NCI-H2227 (cell line): ENCODE results near the gene ESRRG.
"Not testable (repeated sequence)": the region's sequence is repeated elsewhere in the genome, so short reads cannot be mapped to it uniquely, and the experiment has no call there.

Experiments
- DNase-seq: peaks from one replicate; lab custom pipeline; 2025; ENCODE audit not compliant: unreplicated experiment; lab: John Stamatoyannopoulos, UW

ESRRG gene

DNA sequence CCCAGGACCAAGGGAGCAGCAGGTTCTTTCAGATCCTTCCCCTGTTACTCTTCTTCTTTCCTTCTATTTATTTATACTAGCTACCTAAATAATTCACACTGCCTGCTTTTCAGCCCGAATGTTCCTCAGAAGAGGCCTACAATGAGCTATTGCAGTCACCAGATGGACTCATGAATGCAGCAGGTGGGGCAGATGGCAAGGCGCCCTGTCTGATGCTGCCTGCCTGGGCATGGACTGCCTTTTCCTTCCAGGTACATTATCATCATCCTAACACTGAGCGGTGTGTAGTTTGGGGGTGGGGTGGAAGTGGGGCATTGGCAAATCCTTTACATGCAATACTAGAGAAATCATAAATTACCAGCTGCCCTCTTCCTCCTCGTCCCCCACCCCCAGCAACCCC is 17.6 kb downstream of the ESRRG start:
- no peak for DNase-seq

DNA sequence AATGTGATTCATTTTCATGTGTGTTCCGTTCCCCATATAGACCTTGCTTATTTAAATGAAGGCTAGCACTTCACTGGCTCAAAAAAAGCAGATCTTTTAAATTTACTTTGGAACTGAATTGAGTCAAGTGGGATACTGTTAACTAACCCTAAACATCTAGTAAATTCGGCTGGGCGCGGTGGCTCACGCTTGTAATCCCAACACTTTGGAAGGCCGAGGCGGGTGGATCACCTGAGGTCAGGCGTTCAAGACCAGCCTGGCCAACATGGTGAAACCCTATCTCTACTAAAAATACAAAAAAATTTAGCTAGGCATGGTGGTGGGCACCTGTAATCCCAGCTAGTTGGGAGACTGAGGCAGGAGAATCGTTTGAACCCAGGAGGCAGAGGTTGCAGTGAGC is 19.2 kb downstream of the ESRRG start:
- DNase-seq, result not testable (repeated sequence)

DNA sequence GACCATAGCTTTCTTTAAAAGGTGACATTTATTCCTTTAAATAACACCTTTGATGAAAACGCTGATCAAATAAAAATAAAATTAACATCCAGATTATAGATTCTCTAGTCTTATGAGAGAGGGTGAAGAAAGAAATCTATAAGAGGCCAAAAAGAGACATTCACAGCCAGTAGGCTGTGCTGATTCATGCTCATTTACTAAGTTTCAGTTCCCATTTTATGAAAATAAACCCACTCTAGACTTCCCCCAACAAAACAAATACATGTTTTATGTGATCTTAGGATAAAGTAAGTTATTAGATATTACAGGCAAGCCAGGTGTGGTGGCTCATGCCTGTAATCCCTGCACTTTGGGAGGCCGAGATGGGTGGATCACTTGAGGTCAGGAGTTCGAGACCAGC is 21.1 kb downstream of the ESRRG start:
- no peak for DNase-seq

GRCh38 chr1:216700779-216701178 is 22.4 kb downstream of the ESRRG start:
- no peak for DNase-seq

- DNase-seq, result no peak
Observed at GRCh38 chr1:216691710-216692109, 31.5 kb downstream of the ESRRG start.

DNA sequence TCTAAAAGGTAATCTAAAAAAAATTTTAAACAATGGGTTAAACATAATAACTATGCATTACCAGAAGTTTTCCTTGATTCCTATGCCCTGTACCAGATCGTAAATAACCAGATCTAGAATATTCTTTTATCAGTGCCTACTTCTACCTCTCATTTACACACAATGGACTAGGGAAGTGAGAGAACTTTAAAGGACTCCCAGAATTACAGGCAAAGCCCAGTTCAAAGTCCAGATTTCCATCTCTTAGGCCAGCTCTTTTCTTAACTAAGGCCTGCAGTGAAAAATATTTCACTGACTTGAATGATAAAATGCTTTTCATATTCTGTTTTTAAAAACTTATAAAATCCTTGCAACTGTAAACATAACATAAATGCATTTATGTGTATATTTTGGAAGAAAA is 32.6 kb downstream of the ESRRG start:
- DNase-seq, result no peak

GRCh38 chr1:216688127-216688657 is 35.0 kb downstream of the ESRRG start:
- DNase-seq, result peak; percentile 12

DNA sequence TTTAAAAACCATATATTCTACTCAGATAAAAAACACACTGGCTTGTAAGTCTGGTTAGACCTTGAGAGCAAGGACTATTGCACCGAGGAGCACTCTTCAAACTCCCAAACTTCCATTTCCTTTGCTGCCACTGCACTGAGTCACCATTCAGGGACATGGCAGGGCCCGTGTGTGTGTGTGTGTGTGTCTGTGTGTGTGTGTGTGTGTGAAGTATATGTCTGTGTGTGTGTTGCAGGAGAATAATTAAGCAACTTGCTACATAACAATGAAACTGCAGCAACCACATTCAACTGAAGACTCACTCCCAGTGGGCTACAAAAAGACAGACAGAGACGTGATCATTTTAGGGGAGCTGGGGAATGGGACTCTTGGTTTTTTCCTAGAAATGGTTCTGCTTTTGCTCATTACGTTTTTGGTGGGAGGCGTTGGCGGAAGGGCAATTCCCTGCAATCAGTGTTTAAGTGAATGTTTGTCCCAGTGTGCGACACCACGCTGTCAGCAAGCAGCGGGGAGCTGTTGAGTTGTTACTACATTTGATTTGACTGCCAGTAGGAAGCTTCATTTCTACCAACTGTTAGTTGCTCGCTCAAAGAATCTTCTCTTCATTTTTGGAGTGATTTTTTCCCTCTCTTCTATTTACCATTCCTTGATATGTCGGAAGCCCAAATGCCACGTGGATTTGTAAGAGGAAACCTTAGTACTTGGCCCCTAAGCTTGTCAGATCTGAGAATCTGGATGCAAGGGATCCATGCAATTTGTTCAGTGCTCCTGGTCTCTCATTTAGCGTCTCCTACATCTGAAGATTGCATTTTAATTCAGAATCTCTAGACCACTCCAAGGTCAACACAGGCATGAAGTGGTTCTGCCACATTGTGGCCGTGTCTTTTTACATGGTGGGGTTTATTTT is 36.1 kb downstream of the ESRRG start:
- DNase-seq, result peak; percentile 31

GRCh38 chr1:216682752-216683151 is 40.5 kb downstream of the ESRRG start:
- peak; percentile 95 for DNase-seq

DNA sequence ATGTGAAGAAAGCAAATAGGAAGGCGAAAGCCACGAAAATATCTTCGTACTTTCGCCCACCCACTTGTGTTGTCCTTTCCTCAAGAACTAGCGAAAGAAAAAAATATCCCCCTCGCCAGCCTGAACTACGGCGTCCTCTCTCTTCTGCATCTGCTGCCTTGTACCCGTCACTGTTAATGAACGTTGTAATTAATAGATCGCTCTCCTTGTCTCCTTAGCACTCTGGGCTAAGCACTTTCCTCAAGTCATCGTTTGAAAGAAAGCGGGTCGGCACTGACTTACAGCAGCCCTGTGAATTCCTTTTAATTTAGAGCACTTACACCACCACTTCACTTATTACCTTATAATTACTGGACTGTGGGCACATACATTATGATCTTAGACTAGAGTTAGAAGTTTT is 44.1 kb downstream of the ESRRG start:
- no peak for DNase-seq

GRCh38 chr1:216670118-216670883 is 52.9 kb downstream of the ESRRG start:
- no peak for DNase-seq

GRCh38 chr1:216666441-216666840 is 56.8 kb downstream of the ESRRG start:
- DNase-seq, result no peak

- no peak for DNase-seq
Observed at GRCh38 chr1:216665856-216666255, 57.4 kb downstream of the ESRRG start.

GRCh38 chr1:216665406-216665805 is 57.8 kb downstream of the ESRRG start:
- DNase-seq, result no peak

GRCh38 chr1:216662681-216663080 is 60.5 kb downstream of the ESRRG start:
- no peak for DNase-seq

DNA sequence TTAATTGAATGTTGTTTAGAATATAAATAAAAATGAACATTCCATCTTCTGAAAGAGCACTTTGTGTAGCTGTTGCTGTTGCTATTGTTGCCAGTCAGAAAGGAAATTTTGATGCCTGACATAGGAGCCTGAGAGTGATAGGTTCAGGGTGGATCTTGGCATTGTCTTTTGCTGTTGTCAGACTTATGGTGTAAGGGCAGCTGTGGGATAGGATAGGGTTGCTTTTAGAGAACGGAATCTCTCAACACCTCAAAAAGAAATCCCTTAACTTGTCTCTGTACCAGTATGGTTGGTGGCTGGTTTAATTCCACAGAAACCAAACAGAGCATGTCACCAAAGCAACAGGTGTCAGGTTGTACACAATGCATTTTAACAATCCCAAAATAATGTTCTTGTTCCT is 62.7 kb downstream of the ESRRG start:
- no peak for DNase-seq

DNA sequence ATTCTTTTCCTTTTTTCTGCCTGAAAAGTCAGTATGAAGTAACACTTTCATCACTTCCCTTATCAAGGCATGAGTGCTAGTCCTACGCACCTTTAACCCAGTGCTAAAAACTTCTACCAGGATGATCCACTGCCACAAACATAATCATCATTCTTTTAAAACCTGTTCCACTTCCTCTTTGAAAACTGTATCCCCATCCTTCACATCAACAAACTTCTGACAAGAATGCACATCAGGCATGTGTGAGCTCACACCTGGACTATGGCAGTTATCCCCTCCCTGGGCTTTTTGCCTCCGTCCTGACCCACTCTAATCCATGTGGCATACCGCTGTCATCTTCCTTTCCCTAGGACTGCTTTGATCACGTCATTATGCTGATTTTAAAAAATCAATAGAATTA is 70.2 kb downstream of the ESRRG start:
- DNase-seq, result no peak

DNA sequence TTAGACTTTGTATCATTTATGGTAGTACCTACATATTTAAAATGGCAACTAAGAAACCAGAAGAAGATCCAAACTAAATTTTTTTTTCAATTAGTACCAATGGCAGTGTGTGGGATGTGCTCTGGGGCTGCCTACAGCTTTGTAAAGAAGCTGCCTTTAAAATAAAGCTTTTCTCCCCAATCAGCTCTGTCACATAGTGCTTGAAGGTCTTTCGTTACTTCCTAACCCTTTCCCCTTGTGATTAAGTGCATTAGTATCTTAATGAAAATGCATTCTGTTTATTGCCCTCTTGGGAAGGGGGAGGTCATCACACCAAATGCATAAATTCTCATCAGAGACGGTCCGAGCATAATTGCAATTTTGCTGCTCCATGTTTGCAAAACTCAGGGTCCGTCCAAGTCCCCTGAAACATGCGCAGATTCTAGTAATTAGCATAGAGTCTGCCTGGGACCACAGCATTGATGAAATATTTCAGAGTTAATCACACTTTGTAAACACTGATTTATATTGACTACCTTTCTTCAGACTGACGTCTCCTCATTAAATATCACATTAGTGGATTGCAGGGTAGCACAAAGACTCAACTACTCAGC is 71.3 kb downstream of the ESRRG start:
- DNase-seq, result no peak

DNA sequence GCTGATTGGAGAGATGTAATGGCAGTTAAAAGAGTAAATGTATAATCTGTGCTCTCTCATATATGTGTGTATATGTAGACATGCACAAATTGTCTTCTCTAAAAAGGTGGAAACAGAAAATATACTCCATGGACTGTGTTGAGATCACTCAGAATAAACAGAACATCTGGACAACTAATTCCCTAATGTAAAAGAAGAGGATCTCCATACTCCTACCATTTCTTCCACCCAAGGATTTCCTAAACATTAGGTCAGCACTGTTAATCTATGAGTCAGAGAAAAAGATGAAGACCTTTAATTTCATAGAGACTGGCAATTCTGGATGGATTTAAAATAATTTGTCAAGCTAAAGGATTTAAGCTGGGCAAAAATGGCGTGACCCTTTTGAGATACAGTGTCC is 80.1 kb downstream of the ESRRG start:
- no peak for DNase-seq

DNA sequence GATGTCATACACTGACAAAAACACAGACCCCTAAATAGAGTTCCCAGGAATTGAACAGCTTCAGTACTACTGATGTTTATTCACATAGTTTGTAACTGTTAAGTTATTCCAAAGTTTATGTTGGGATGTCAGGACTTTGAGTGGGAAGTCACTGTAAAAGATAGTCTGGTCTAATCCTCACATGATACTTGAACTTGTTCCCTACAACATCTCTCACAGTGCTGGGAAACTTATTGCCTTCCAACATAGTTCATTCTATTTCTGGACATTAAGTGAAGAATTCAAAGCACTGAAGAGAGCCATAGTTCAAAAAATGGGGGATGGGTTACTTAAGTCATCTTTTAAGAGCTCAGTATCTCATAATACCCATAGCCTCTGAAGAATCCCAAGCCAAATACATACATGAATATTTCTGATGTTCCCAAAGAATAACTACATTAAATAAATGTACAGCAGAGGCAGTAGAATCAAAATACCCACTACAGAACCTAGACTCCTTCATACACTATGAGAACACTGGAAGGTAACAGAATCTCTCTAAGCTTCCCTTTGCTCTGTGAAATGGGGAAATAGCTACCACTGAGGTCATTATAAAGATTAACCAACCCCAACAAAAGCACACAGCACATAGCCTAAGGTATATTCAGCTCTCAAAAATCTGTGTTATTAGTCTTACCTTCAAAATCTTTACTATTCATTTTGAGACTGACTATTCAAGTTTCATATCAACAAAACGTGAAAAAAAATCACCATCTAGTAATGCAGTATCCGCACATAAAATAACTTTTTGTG is 81.4 kb downstream of the ESRRG start:
- DNase-seq, result no peak

- DNase-seq, result no peak
Observed at GRCh38 chr1:216640100-216640499, 83.1 kb downstream of the ESRRG start.
